PC-3 (cell line): ENCODE measurements around the gene PPARG. TPM values are rescaled to one million over a fixed set of nuclear protein-coding genes. Genes with fewer than 3 reads are reported as not detected.
A peak's percentile ranks its signal among the peaks of the same experiment; 100 is the strongest.

Source experiments
- ATAC-seq: fragments of 200-7000 bp; cut with Tn5 transposase; 2 replicates; pipeline ENCODE4 v1.9.1; 2020; ENCODE audit warnings: mild to moderate bottlenecking, moderate library complexity
- BruUV-seq: library from RNA; stranded (reverse); fragments of 400-500 nt; replicated peaks from 2 replicates; lab custom pipeline; 2021; lab: Mats Ljungman, UMichigan
- CTCF ChIA-PET: fragments of 300-600 bp; sonication (Branson Sonifier 250); formaldehyde crosslinking; loops from one replicate; lab custom pipeline; 2022; ENCODE audit warnings: antibody characterized with exemption; lab: Charles Lee
- POLR2A ChIA-PET: fragments of 300-600 bp; sonication (Branson Sonifier 250); formaldehyde crosslinking; loops from one replicate; lab custom pipeline; 2022; ENCODE audit warnings: antibody characterized with exemption; ENCODE audit not compliant: unreplicated experiment; lab: Charles Lee
- DNase-seq: peaks from one replicate; pipeline ENCODE4 v3.0.0-alpha.2; 2015
- H2AFZ ChIP-seq: fragments of 300-600 bp; sonication (generic); 2 replicates; pipeline ENCODE4 v1.6.0; 2016; ENCODE audit warnings: antibody characterized with exemption, low read length
- H3F3A ChIP-seq: fragments of 300-600 bp; sonication (generic); one replicate; pipeline ENCODE4 v1.6.0; 2017; ENCODE audit warnings: antibody characterized with exemption, low read length, control low read depth, mild to moderate bottlenecking; ENCODE audit not compliant: unreplicated experiment
- H3K27ac ChIP-seq: fragments of 300-600 bp; sonication (generic); 2 replicates; pipeline ENCODE4 v1.5.1; 2016; ENCODE audit warnings: mild to moderate bottlenecking, low read length
- H3K27me3 ChIP-seq: fragments of 300-600 bp; sonication (generic); 2 replicates; pipeline ENCODE4 v1.6.1; 2016; ENCODE audit warnings: low read length, mixed read lengths
- H3K36me3 ChIP-seq: fragments of 300-600 bp; sonication (generic); 2 replicates; pipeline ENCODE4 v1.6.1; 2016; ENCODE audit warnings: low read depth, mixed run types, low read length, mixed read lengths
- H3K4me1 ChIP-seq: fragments of 300-600 bp; sonication (generic); 2 replicates; pipeline ENCODE4 v1.5.1; 2016; ENCODE audit warnings: low read length; ENCODE audit not compliant: insufficient read depth
- H3K4me2 ChIP-seq: fragments of 300-600 bp; sonication (generic); 2 replicates; pipeline ENCODE4 v1.6.0; 2016; ENCODE audit warnings: low read length
- H3K4me3 ChIP-seq: fragments of 300-600 bp; sonication (generic); 2 replicates; pipeline ENCODE4 v1.5.1; 2016; ENCODE audit warnings: mild to moderate bottlenecking, low read length, mixed read lengths
- H3K79me2 ChIP-seq: fragments of 300-600 bp; sonication (generic); 2 replicates; pipeline ENCODE4 v1.6.1; 2017; ENCODE audit warnings: low read length, mixed read lengths
- H3K9ac ChIP-seq: fragments of 300-600 bp; sonication (generic); 2 replicates; pipeline ENCODE4 v1.6.0; 2016; ENCODE audit warnings: mild to moderate bottlenecking, low read length
- H3K9me2 ChIP-seq: fragments of 300-600 bp; sonication (generic); replicated peaks from 2 replicates; pipeline ENCODE4 v1.6.1; 2016; ENCODE audit warnings: mixed run types, low read length, mixed read lengths
- H3K9me3 ChIP-seq: fragments of 300-600 bp; sonication (generic); 2 replicates; pipeline ENCODE4 v1.6.1; 2016; ENCODE audit warnings: low read length, mixed read lengths
- H4K20me1 ChIP-seq: fragments of 300-600 bp; sonication (generic); 2 replicates; pipeline ENCODE4 v1.6.1; 2016; ENCODE audit warnings: low read length, mixed read lengths
- EZH2 ChIP-seq: fragments of 300-600 bp; sonication (generic); IDR thresholded peaks from one replicate; pipeline ENCODE4 v1.6.1; 2017; ENCODE audit warnings: antibody characterized with exemption, mild to moderate bottlenecking, low read length; ENCODE audit not compliant: unreplicated experiment
- EZH2phosphoT487 ChIP-seq: fragments of 300-600 bp; sonication (generic); IDR thresholded peaks from 2 replicates; pipeline ENCODE4 v1.6.1; 2018; ENCODE audit warnings: mild to moderate bottlenecking, antibody characterized with exemption, low read length, borderline replicate concordance
- intact Hi-C: fragments of 100-400 bp; cut with micrococcal nuclease; formaldehyde crosslinking; loops from 2 replicates; pipeline ENCODE4 v1.9.0; 2023
- total RNA-seq: library from RNA; depleted of rRNA; stranded (reverse); fragments of >200 nt; gene quantifications from 2 replicates; pipeline ENCODE4 v1.2.3, GENCODE V29; 2014
- TF ChIP-seq, protein P1 (sequence below): fragments of 300-600 bp; sonication (generic); conservative IDR thresholded peaks from 2 replicates; pipeline ENCODE4 v1.5.1; 2017; ENCODE audit warnings: antibody characterized with exemption, low read depth, mild to moderate bottlenecking, low read length

Gene PPARG
- total RNA-seq, 1 experiment from 2014 or later = 250 TPM

- POLR2A ChIA-PET = no interaction called here
- H3K27me3 ChIP-seq = no peaks in the 10 kb centered on the region
- peak overlapping the region; percentile 95 for H3K27ac ChIP-seq
- no peak overlapping the region for H2AFZ ChIP-seq
- H3K4me1 ChIP-seq = peaks cover 35% of the 10 kb centered on the region
- BruUV-seq = no TSS peak
- no peak overlapping the region for H3K4me2 ChIP-seq
- no peak overlapping the region for H3K9ac ChIP-seq
- CTCF ChIA-PET = no interaction called here
- H3K9me3 ChIP-seq = no peaks in the 10 kb centered on the region
- intact Hi-C loops = no loop called here
- peaks cover 66% of the 10 kb centered on the region for H3K36me3 ChIP-seq
- no peaks in the 10 kb centered on the region for H3K9me2 ChIP-seq
- no peak for TF ChIP-seq EZH2phosphoT487
- no peak for ATAC-seq
- H3K79me2 ChIP-seq = peaks cover 5% of the 10 kb centered on the region; the same call in 1 of the 2 replicates
- no peak for DNase-seq
- peaks cover 22% of the 10 kb centered on the region for H3F3A ChIP-seq
- no peaks in the 10 kb centered on the region for H4K20me1 ChIP-seq
- no peak overlapping the region for H3K4me3 ChIP-seq
These were observed 145.0 kb downstream of the PPARG start for GRCh38 chr3:12433823-12434222.

- no peak overlapping the region for H2AFZ ChIP-seq
- no peaks in the 10 kb centered on the region for H4K20me1 ChIP-seq
- peaks cover 15% of the 10 kb centered on the region for H3F3A ChIP-seq
- intact Hi-C loops = loop anchor here (5.0 kb wide), 1 partner anchor 41 kb away; no protein-coding TSS in a partner anchor
- H3K4me3 ChIP-seq = no peak overlapping the region
- H3K4me1 ChIP-seq = peaks cover 35% of the 10 kb centered on the region
- peaks cover 37% of the 10 kb centered on the region for H3K36me3 ChIP-seq
- H3K9me3 ChIP-seq = no peaks in the 10 kb centered on the region
- DNase-seq = peak; percentile 78
- no peaks in the 10 kb centered on the region for H3K79me2 ChIP-seq
- peak overlapping the region; percentile 95 for H3K27ac ChIP-seq
- H3K4me2 ChIP-seq = peak overlapping the region; percentile 21
- CTCF ChIA-PET = interaction anchor here (0.7 kb wide), 1 partner anchor 40 kb away, joined by 4 read pairs; no protein-coding TSS in a partner anchor
- H3K27me3 ChIP-seq = no peaks in the 10 kb centered on the region
- TF ChIP-seq EZH2phosphoT487 (no peak), EZH2 (no peak)
- TF ChIP-seq, protein P1, sequence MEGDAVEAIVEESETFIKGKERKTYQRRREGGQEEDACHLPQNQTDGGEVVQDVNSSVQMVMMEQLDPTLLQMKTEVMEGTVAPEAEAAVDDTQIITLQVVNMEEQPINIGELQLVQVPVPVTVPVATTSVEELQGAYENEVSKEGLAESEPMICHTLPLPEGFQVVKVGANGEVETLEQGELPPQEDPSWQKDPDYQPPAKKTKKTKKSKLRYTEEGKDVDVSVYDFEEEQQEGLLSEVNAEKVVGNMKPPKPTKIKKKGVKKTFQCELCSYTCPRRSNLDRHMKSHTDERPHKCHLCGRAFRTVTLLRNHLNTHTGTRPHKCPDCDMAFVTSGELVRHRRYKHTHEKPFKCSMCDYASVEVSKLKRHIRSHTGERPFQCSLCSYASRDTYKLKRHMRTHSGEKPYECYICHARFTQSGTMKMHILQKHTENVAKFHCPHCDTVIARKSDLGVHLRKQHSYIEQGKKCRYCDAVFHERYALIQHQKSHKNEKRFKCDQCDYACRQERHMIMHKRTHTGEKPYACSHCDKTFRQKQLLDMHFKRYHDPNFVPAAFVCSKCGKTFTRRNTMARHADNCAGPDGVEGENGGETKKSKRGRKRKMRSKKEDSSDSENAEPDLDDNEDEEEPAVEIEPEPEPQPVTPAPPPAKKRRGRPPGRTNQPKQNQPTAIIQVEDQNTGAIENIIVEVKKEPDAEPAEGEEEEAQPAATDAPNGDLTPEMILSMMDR = no peak
- POLR2A ChIA-PET = no interaction called here
- peak overlapping the region; percentile 80 for H3K9ac ChIP-seq
- ATAC-seq = peak; percentile 61
- BruUV-seq = TSS peak; percentile 11
- H3K9me2 ChIP-seq = no peaks in the 10 kb centered on the region
These were observed 147.8 kb downstream of the PPARG start for GRCh38 chr3:12436514-12437220.

DNA sequence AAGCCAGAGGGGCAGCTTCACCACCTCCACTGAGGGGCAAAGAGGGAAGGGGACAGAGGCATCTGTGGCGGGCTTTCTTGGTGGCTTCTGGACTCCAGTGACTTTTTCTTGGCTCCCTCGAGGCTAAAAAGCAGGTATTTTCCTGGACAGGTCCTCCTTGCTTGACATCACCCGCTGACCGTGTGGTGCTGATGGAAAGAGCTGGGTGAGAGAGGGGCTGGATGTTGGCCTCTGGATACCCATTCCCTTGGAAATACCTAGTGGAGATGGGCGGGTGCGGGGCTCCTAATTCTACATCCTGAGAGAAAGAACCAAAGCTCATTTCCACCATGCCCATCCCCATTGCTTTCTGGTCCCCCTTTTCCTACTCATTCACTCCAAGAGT, 148.3 kb downstream of the PPARG start:
- Histone ChIP-seq H2AFZ (no peak overlapping the region), H3K27ac (peak overlapping the region; percentile 95)
- CTCF ChIA-PET = no interaction called here

More for the DNA sequence above, 148.3 kb downstream of the PPARG start:
- BruUV-seq = no TSS peak
- Histone ChIP-seq H3K9ac (peak overlapping the region; percentile 80), H3K9me2 (no peaks in the 10 kb centered on the region), H3K4me1 (peaks cover 35% of the 10 kb centered on the region), H3K79me2 (no peaks in the 10 kb centered on the region), H3K27me3 (no peaks in the 10 kb centered on the region), H3K4me2 (peak overlapping the region; percentile 4; the same call in 1 of the 2 replicates), H3F3A (peaks cover 15% of the 10 kb centered on the region), H3K9me3 (no peaks in the 10 kb centered on the region), H3K36me3 (peaks cover 32% of the 10 kb centered on the region), H4K20me1 (no peaks in the 10 kb centered on the region), H3K4me3 (no peak overlapping the region)
- ATAC-seq (no peak), DNase-seq (no peak)
- POLR2A ChIA-PET = no interaction called here
- TF ChIP-seq EZH2phosphoT487 (no peak), EZH2 (no peak)
- TF ChIP-seq, protein P1 = no peak
- intact Hi-C loops = loop anchor here (5.0 kb wide), 1 partner anchor 40 kb away; no protein-coding TSS in a partner anchor
